IPS-20b (cell line): ENCODE data around the gene SDE2.
"Not testable (repeated sequence)": the region's sequence is repeated elsewhere in the genome, so short reads cannot be mapped to it uniquely, and the experiment has no call there.

Experiments
- H3K27ac ChIP-seq: one replicate; pipeline ENCODE4 v1.5.1; 2013; ENCODE audit warnings: low read length
- H3K27me3 ChIP-seq: 2 replicates; pipeline ENCODE4 v1.6.1; 2013; ENCODE audit warnings: mild to moderate bottlenecking, low read length, inconsistent platforms; ENCODE audit not compliant: insufficient read depth
- H3K36me3 ChIP-seq: 2 replicates; pipeline ENCODE4 v1.6.1; 2013; ENCODE audit warnings: low read depth, mild to moderate bottlenecking, inconsistent platforms, low read length, moderate library complexity; ENCODE audit not compliant: insufficient read depth
- H3K4me1 ChIP-seq: 2 replicates; pipeline ENCODE4 v1.6.1; 2013; ENCODE audit warnings: mild to moderate bottlenecking, control low read depth, inconsistent platforms, low read length, moderate library complexity; ENCODE audit not compliant: insufficient read depth
- H3K4me3 ChIP-seq: 2 replicates; pipeline ENCODE4 v1.5.1; 2013; ENCODE audit warnings: mild to moderate bottlenecking, low read length, inconsistent platforms
- H3K9ac ChIP-seq: 2 replicates; pipeline ENCODE4 v1.6.1; 2013; ENCODE audit warnings: low read depth, mild to moderate bottlenecking, inconsistent platforms, low read length, moderate library complexity
- H3K9me3 ChIP-seq: 2 replicates; pipeline ENCODE4 v1.6.1; 2013; ENCODE audit warnings: mild to moderate bottlenecking, low read depth, low read length, inconsistent platforms; ENCODE audit not compliant: insufficient read depth

SDE2 gene

GRCh38 chr1:225990705-225991464, 8.3 kb downstream of the SDE2 start:
- no peaks in the 10 kb centered on the region for H3K9me3 ChIP-seq
- H3K36me3 ChIP-seq, result peaks cover 82% of the 10 kb centered on the region
- no peaks in the 10 kb centered on the region for H3K4me1 ChIP-seq
- no peak overlapping the region for H3K4me3 ChIP-seq
- H3K9ac ChIP-seq, result no peak overlapping the region
- no peaks in the 10 kb centered on the region for H3K27me3 ChIP-seq
- no peak overlapping the region for H3K27ac ChIP-seq

- H3K4me1 ChIP-seq, result no peaks in the 10 kb centered on the region
- H3K9me3 ChIP-seq, result no peaks in the 10 kb centered on the region
- H3K4me3 ChIP-seq, result no peak overlapping the region
- H3K27ac ChIP-seq, result no peak overlapping the region
- no peaks in the 10 kb centered on the region for H3K27me3 ChIP-seq
- H3K36me3 ChIP-seq, result peaks cover 95% of the 10 kb centered on the region
- H3K9ac ChIP-seq, result no peak overlapping the region
Measured at GRCh38 chr1:225987491-225988316, 11.4 kb downstream of the SDE2 start.

GRCh38 chr1:225981714-225982113, 17.4 kb downstream of the SDE2 start:
- H3K36me3 ChIP-seq, result peaks cover 74% of the 10 kb centered on the region
- H3K9me3 ChIP-seq, result peaks cover 8% of the 10 kb centered on the region; the same call in 1 of the 2 replicates
- no peak overlapping the region for H3K9ac ChIP-seq
- no peaks in the 10 kb centered on the region for H3K4me1 ChIP-seq
- no peak overlapping the region for H3K27ac ChIP-seq
- no peaks in the 10 kb centered on the region for H3K27me3 ChIP-seq
- no peak overlapping the region for H3K4me3 ChIP-seq

- no peak overlapping the region for H3K9ac ChIP-seq
- no peak overlapping the region for H3K4me3 ChIP-seq
- H3K27ac ChIP-seq, result no peak overlapping the region
- H3K36me3 ChIP-seq, result peaks cover 60% of the 10 kb centered on the region
- no peaks in the 10 kb centered on the region for H3K4me1 ChIP-seq
- H3K27me3 ChIP-seq, result no peaks in the 10 kb centered on the region
- peaks cover 8% of the 10 kb centered on the region; the same call in 1 of the 2 replicates for H3K9me3 ChIP-seq
Measured at GRCh38 chr1:225980005-225980836, 18.9 kb downstream of the SDE2 start.

- no peaks in the 10 kb centered on the region for H3K4me1 ChIP-seq
- peaks cover 52% of the 10 kb centered on the region for H3K36me3 ChIP-seq
- peaks cover 8% of the 10 kb centered on the region; the same call in 1 of the 2 replicates for H3K9me3 ChIP-seq
- no peaks in the 10 kb centered on the region for H3K27me3 ChIP-seq
- no peak overlapping the region for H3K27ac ChIP-seq
- H3K4me3 ChIP-seq, result no peak overlapping the region
- H3K9ac ChIP-seq, result no peak overlapping the region
Measured at GRCh38 chr1:225979421-225979820, 19.7 kb downstream of the SDE2 start.

- no peak overlapping the region for H3K4me3 ChIP-seq
- no peak overlapping the region for H3K9ac ChIP-seq
- no peaks in the 10 kb centered on the region for H3K4me1 ChIP-seq
- peaks cover 8% of the 10 kb centered on the region; the same call in 1 of the 2 replicates for H3K9me3 ChIP-seq
- H3K27me3 ChIP-seq, result no peaks in the 10 kb centered on the region
- no peak overlapping the region for H3K27ac ChIP-seq
- H3K36me3 ChIP-seq, result peaks cover 39% of the 10 kb centered on the region
Measured at GRCh38 chr1:225977937-225978748, 21.0 kb downstream of the SDE2 start.

- H3K27me3 ChIP-seq, H3K9me3 ChIP-seq, H3K9ac ChIP-seq, H3K4me1 ChIP-seq, H3K4me3 ChIP-seq, H3K27ac ChIP-seq: not testable (repeated sequence)
- H3K36me3 ChIP-seq, result peaks cover 12% of the 10 kb centered on the region
Measured at GRCh38 chr1:225975146-225975545, 24.0 kb downstream of the SDE2 start.

- peaks cover 5% of the 10 kb centered on the region; the same call in 1 of the 2 replicates for H3K36me3 ChIP-seq
Measured at GRCh38 chr1:225974454-225974853, 24.7 kb downstream of the SDE2 start.

GRCh38 chr1:225973158-225973557, 26.0 kb downstream of the SDE2 start:
- no peak overlapping the region for H3K4me3 ChIP-seq
- H3K4me1 ChIP-seq, result no peaks in the 10 kb centered on the region
- no peaks in the 10 kb centered on the region for H3K27me3 ChIP-seq
- H3K9ac ChIP-seq, result no peak overlapping the region
- H3K36me3 ChIP-seq, result no peaks in the 10 kb centered on the region
- no peak overlapping the region for H3K27ac ChIP-seq
- no peaks in the 10 kb centered on the region for H3K9me3 ChIP-seq

More at GRCh38 chr1:225974454-225974853, 24.7 kb downstream of the SDE2 start:
- no peak overlapping the region for H3K9ac ChIP-seq
- H3K4me1 ChIP-seq, result no peaks in the 10 kb centered on the region
- no peak overlapping the region for H3K27ac ChIP-seq
- H3K27me3 ChIP-seq, result no peaks in the 10 kb centered on the region
- H3K9me3 ChIP-seq, result no peaks in the 10 kb centered on the region
- H3K4me3 ChIP-seq, result no peak overlapping the region

GRCh38 chr1:225972344-225973152, 26.6 kb downstream of the SDE2 start:
- H3K9me3 ChIP-seq, result no peaks in the 10 kb centered on the region
- H3K27me3 ChIP-seq, result no peaks in the 10 kb centered on the region
- H3K9ac ChIP-seq, result no peak overlapping the region
- H3K4me1 ChIP-seq, result no peaks in the 10 kb centered on the region
- H3K27ac ChIP-seq, result no peak overlapping the region
- no peaks in the 10 kb centered on the region for H3K36me3 ChIP-seq
- no peak overlapping the region for H3K4me3 ChIP-seq
